Left ventricle myocardium inferior (tissue), 1 donor: ENCODE data around the gene PSMD7. TPM values are rescaled to one million over a fixed set of nuclear protein-coding genes. Genes with fewer than 3 reads are reported as not detected.

Experiments
- DNase-seq: peaks from one replicate; pipeline ENCODE4 v3.0.0-alpha.2; 2020
- H3K27ac ChIP-seq: fragments of 200-600 bp; replicated peaks from 2 replicates; pipeline ENCODE4 v1.8.0; 2021
- H3K27me3 ChIP-seq: fragments of 200-600 bp; 2 replicates; pipeline ENCODE4 v1.8.0; 2021; ENCODE audit warnings: low read depth
- H3K36me3 ChIP-seq: fragments of 200-600 bp; 2 replicates; pipeline ENCODE4 v1.8.0; 2021
- H3K4me1 ChIP-seq: fragments of 200-600 bp; 2 replicates; pipeline ENCODE4 v1.8.0; 2021
- H3K4me3 ChIP-seq: fragments of 200-600 bp; 2 replicates; pipeline ENCODE4 v1.8.0; 2021; ENCODE audit warnings: mild to moderate bottlenecking, moderate library complexity
- H3K9me3 ChIP-seq: fragments of 200-600 bp; replicated peaks from 2 replicates; pipeline ENCODE4 v1.8.0; 2021
- CTCF ChIP-seq: fragments of 200-600 bp; IDR thresholded peaks from 2 replicates; pipeline ENCODE4 v1.8.0; 2021; ENCODE audit warnings: antibody characterized with exemption, mild to moderate bottlenecking, borderline replicate concordance
- intact Hi-C: fragments of 100-400 bp; cut with micrococcal nuclease; formaldehyde crosslinking; loops from one replicate; pipeline ENCODE4 v1.11.0; 2022
- total RNA-seq: library from RNA; stranded (reverse); fragmentation: NEBNext Ultra II Directional; extraction: Animal tissue kit (Norgen Biotek cat#: 25700); gene quantifications from one replicate; pipeline ENCODE4 v1.2.1, GENCODE V29; 2021
- donor health status: DM: no; HTN: yes; CAD: no; lungs with severe emphysema.

The PSMD7 gene
- total RNA-seq, 1 donor from 2014 or later: 123 TPM

GRCh38 chr16:74257061-74257460 lies 39.6 kb upstream of the PSMD7 start:
- Histone ChIP-seq H3K9me3 (no peaks in the 10 kb centered on the region), H3K36me3 (no peaks in the 10 kb centered on the region)
- intact Hi-C loops: no loop called here

GRCh38 chr16:74261068-74261467 lies 35.5 kb upstream of the PSMD7 start:
- DNase-seq: no peak
- Histone ChIP-seq H3K4me1 (no peaks in the 10 kb centered on the region), H3K4me3 (no peak overlapping the region), H3K27me3 (peaks cover 8% of the 10 kb centered on the region), H3K9me3 (no peaks in the 10 kb centered on the region), H3K27ac (no peak overlapping the region), H3K36me3 (no peaks in the 10 kb centered on the region)
- no peak for TF ChIP-seq CTCF
- intact Hi-C loops: no loop called here

More at GRCh38 chr16:74257061-74257460, 39.6 kb upstream of the PSMD7 start:
- Histone ChIP-seq H3K4me3 (no peak overlapping the region), H3K27me3 (peaks cover 4% of the 10 kb centered on the region), H3K4me1 (no peaks in the 10 kb centered on the region), H3K27ac (no peak overlapping the region)
- no peak for DNase-seq
- TF ChIP-seq CTCF: no peak

GRCh38 chr16:74264811-74265210 lies 31.8 kb upstream of the PSMD7 start:
- TF ChIP-seq CTCF: no peak
- H3K27me3 ChIP-seq: peaks cover 4% of the 10 kb centered on the region
- intact Hi-C loops: no loop called here

GRCh38 chr16:74268372-74268782 lies 28.2 kb upstream of the PSMD7 start:
- no peaks in the 10 kb centered on the region for H3K4me1 ChIP-seq
- peaks cover 2% of the 10 kb centered on the region for H3K27me3 ChIP-seq
- no peaks in the 10 kb centered on the region for H3K36me3 ChIP-seq
- TF ChIP-seq CTCF: no peak
- H3K9me3 ChIP-seq: no peaks in the 10 kb centered on the region
- DNase-seq: no peak
- intact Hi-C loops: no loop called here
- no peak overlapping the region for H3K27ac ChIP-seq
- no peak overlapping the region for H3K4me3 ChIP-seq

More at GRCh38 chr16:74264811-74265210, 31.8 kb upstream of the PSMD7 start:
- H3K4me3 ChIP-seq: no peak overlapping the region
- DNase-seq: no peak
- no peaks in the 10 kb centered on the region for H3K36me3 ChIP-seq
- no peaks in the 10 kb centered on the region for H3K4me1 ChIP-seq
- no peaks in the 10 kb centered on the region for H3K9me3 ChIP-seq
- no peak overlapping the region for H3K27ac ChIP-seq

- no peaks in the 10 kb centered on the region for H3K4me1 ChIP-seq
- H3K36me3 ChIP-seq: no peaks in the 10 kb centered on the region
- DNase-seq: no peak
- no peak for TF ChIP-seq CTCF
- intact Hi-C loops: no loop called here
- H3K27ac ChIP-seq: no peak overlapping the region
- no peaks in the 10 kb centered on the region for H3K9me3 ChIP-seq
- H3K27me3 ChIP-seq: no peaks in the 10 kb centered on the region
- H3K4me3 ChIP-seq: no peak overlapping the region
These were observed 24.7 kb upstream of the PSMD7 start for GRCh38 chr16:74271872-74272271.

- intact Hi-C loops: no loop called here
- peak; percentile 50 for TF ChIP-seq CTCF
These were observed 21.5 kb upstream of the PSMD7 start for GRCh38 chr16:74275031-74275636.

More at GRCh38 chr16:74275031-74275636, 21.5 kb upstream of the PSMD7 start:
- H3K4me3 ChIP-seq: no peak overlapping the region
- no peaks in the 10 kb centered on the region for H3K9me3 ChIP-seq
- no peak overlapping the region for H3K27ac ChIP-seq
- no peaks in the 10 kb centered on the region for H3K36me3 ChIP-seq
- DNase-seq: no peak
- H3K27me3 ChIP-seq: no peaks in the 10 kb centered on the region
- H3K4me1 ChIP-seq: no peaks in the 10 kb centered on the region
